Lower leg skin (tissue), 3 donors: Measurements from ENCODE around the gene CCPG1.
"Not testable (repeated sequence)": the region's sequence is repeated elsewhere in the genome, so short reads cannot be mapped to it uniquely, and the experiment has no call there.

Experiments
- POLR2A ChIP-seq, 2 donors: fragments of 450-650 bp; IDR thresholded peaks; one replicate each; pipeline ENCODE4 v1.6.1; 2016 to 2017; ENCODE audit warnings: antibody characterized with exemption in 2 of 2, mild to moderate bottlenecking in 1 of 2, moderate library complexity in 1 of 2
- TF ChIP-seq, protein P1 (sequence below), 3 donors: fragments of 450-650 bp; IDR thresholded peaks; one replicate each; pipeline ENCODE4 v1.5.1; 2016; ENCODE audit warnings: antibody characterized with exemption in 3 of 3, mild to moderate bottlenecking in 3 of 3, moderate library complexity in 2 of 3

DNA sequence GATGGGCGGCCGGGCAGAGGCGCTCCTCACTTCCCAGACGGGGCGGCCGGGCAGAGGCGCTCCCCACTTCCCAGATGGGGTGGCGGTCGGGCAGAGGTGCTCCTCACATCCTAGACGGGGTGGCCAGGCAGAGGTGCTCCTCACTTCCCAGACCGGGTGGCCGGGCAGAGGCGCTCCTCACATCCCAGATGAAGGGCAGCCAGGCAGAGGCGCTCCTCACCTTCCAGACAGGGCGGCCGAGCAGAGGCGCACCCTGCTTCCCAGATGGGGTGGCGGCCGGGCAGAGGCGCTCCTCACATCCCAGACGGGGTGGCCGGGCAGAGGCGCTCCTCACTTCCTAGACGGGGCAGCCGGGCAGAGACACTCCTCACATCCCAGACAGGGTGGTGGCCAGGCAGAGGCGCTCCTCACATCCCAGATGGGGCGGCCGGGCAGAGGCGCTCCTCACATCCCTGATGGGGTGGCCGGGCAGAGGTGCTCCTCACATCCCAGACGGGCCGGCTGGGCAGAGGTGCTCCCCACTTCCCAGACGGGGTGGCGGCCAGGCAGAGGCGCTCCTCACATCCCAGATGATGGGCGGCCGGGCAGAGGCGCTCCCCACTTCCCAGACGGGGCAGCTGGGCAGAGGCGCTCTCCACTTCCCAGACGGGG is 38.3 kb upstream of the CCPG1 start:
- TF ChIP-seq POLR2A (IDR thresholded peaks at IDR 0.05) = not testable (repeated sequence)
- TF ChIP-seq, protein P1, sequence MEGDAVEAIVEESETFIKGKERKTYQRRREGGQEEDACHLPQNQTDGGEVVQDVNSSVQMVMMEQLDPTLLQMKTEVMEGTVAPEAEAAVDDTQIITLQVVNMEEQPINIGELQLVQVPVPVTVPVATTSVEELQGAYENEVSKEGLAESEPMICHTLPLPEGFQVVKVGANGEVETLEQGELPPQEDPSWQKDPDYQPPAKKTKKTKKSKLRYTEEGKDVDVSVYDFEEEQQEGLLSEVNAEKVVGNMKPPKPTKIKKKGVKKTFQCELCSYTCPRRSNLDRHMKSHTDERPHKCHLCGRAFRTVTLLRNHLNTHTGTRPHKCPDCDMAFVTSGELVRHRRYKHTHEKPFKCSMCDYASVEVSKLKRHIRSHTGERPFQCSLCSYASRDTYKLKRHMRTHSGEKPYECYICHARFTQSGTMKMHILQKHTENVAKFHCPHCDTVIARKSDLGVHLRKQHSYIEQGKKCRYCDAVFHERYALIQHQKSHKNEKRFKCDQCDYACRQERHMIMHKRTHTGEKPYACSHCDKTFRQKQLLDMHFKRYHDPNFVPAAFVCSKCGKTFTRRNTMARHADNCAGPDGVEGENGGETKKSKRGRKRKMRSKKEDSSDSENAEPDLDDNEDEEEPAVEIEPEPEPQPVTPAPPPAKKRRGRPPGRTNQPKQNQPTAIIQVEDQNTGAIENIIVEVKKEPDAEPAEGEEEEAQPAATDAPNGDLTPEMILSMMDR (IDR thresholded peaks at IDR 0.05) = not testable (repeated sequence)
